Activated CD4-positive, alpha-beta memory T cell treated with anti-CD3 and anti-CD28 coated beads for 36 hours (primary cell): ENCODE data around the gene KNG1. TPM values are rescaled to one million over a fixed set of nuclear protein-coding genes. Genes with fewer than 3 reads are reported as not detected.
"Not testable (repeated sequence)": the region's sequence is repeated elsewhere in the genome, so short reads cannot be mapped to it uniquely, and the experiment has no call there.

ENCODE experiments used
- CTCF ChIA-PET: fragments of 350-600 bp; sonication (Branson Sonifier 250); formaldehyde crosslinking; loops from one replicate; lab custom pipeline; 2021; ENCODE audit warnings: antibody characterized with exemption, inconsistent platforms; lab: Charles Lee
- POLR2A ChIA-PET: fragments of 350-600 bp; sonication (Branson Sonifier 250); formaldehyde crosslinking; loops from one replicate; lab custom pipeline; 2021; ENCODE audit warnings: antibody characterized with exemption; lab: Charles Lee
- DNase-seq: peaks from one replicate; pipeline ENCODE4 v3.0.0-alpha.2; 2020
- H3K27ac Mint-ChIP-seq: one replicate; pipeline ENCODE4 v1.8.0; 2021; ENCODE audit warnings: mixed read lengths
- H3K27me3 Mint-ChIP-seq: one replicate; pipeline ENCODE4 v1.8.0; 2021; ENCODE audit warnings: mixed read lengths
- H3K36me3 Mint-ChIP-seq: one replicate; pipeline ENCODE4 v1.8.0; 2021; ENCODE audit warnings: mixed read lengths
- H3K4me1 Mint-ChIP-seq: one replicate; pipeline ENCODE4 v1.8.0; 2021; ENCODE audit warnings: low read depth, mixed read lengths
- H3K4me3 Mint-ChIP-seq: one replicate; pipeline ENCODE4 v1.8.0; 2021; ENCODE audit warnings: mild to moderate bottlenecking, mixed read lengths
- H3K9me3 Mint-ChIP-seq: one replicate; pipeline ENCODE4 v1.8.0; 2021; ENCODE audit warnings: mixed read lengths
- intact Hi-C: fragments of 100-400 bp; cut with micrococcal nuclease; formaldehyde crosslinking; loops from one replicate; pipeline ENCODE4 v1.15.1; 2023
- total RNA-seq, 2 experiments: library from RNA; stranded (reverse); gene quantifications; one replicate each; pipeline ENCODE4 v1.2.3, GENCODE V29; 2021

KNG1 gene
- total RNA-seq, 2 experiments from 2014 or later = not detected

DNA sequence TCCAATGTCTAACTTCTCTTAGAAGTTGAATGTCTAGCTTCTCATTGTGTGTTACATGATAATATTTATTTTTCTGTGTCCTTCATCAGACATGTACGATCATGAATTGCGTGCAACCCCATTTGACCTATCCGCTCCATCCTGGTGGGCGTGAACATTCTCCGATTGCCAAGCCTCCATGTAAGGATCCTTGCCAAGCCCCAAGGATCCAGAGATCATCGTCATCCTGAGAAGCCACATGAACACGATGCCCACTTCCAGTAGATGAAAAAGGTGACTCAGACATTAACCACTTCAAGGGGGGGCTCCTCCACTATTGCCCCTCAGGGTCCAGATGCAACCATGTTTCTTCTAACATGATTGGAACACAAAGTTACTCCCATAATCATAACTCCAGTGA lies 25.5 kb upstream of the KNG1 start:
- no peak for DNase-seq
- Mint-ChIP-seq H3K27ac (no peak overlapping the region), H3K4me3 (no peak overlapping the region), H3K9me3 (no peaks in the 10 kb centered on the region), H3K36me3 (peaks cover 2% of the 10 kb centered on the region), H3K4me1 (peaks cover 2% of the 10 kb centered on the region), H3K27me3 (peaks cover 15% of the 10 kb centered on the region)
- ChIA-PET CTCF (no interaction called here), POLR2A (no interaction called here)
- intact Hi-C loops = no loop called here

DNA sequence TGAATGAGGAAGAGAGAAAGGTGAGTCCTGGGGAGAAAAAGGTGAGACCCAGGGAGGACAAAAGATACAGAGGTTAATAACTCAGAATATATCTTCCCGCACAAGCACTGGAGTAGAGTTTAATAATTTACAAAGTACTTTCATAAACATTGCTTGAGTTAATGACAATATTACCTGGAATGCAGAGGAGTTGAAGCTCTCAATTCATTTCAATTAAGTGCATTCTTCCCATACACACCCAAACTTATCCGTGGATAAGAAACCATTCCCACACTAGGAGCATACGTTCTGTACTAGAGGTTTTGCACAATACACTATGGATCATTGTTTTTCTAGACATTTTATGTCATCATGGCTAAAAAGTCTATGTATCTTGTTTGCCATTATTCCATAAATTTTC lies 23.3 kb upstream of the KNG1 start:
- POLR2A ChIA-PET = no interaction called here
- peaks cover 9% of the 10 kb centered on the region for H3K27me3 Mint-ChIP-seq

DNA sequence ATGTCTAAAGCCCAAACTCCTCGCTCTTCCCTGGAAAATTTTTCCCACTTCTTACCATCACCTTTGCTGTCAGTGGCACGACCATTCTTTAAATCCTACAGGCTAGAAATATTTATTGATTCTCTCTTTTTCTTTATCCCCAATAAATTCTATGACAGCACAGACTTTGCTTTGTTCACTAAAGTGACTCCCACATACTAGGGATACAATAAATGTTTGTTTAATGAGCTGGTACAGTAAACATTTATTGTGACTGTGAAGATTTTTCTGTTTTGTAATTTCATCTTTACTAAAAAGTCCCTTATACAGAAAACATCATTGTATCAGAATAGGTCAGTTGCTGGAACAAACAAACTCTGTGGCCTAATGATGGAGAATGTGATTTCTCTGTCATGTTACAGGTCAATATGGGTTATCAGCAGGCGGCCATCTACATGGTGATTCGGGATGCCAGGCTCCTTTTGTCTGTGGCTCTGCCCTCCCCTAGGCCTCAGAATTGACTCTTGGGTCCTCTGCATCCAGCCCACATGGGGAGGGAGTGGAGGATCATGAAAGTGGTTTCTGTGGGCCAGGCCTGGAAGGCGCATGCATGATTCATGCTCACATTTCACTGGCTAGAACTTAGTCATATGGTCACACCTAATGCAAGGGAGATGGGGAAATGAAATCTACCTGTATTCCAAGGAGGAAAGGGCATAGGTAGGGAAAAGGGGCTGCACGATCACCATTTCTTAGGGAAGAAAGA lies 22.7 kb upstream of the KNG1 start:
- Mint-ChIP-seq H3K4me3 (no peak overlapping the region), H3K36me3 (no peaks in the 10 kb centered on the region), H3K4me1 (no peaks in the 10 kb centered on the region), H3K27ac (no peak overlapping the region), H3K27me3 (peaks cover 9% of the 10 kb centered on the region), H3K9me3 (no peaks in the 10 kb centered on the region)
- peak; percentile 13 for DNase-seq
- POLR2A ChIA-PET = no interaction called here
- intact Hi-C loops = no loop called here
- CTCF ChIA-PET = no interaction called here

More for the DNA sequence above, 23.3 kb upstream of the KNG1 start:
- intact Hi-C loops = no loop called here
- Mint-ChIP-seq H3K9me3 (no peaks in the 10 kb centered on the region), H3K4me1 (no peaks in the 10 kb centered on the region), H3K36me3 (no peaks in the 10 kb centered on the region), H3K4me3 (no peak overlapping the region), H3K27ac (no peak overlapping the region)
- CTCF ChIA-PET = no interaction called here
- no peak for DNase-seq

DNA sequence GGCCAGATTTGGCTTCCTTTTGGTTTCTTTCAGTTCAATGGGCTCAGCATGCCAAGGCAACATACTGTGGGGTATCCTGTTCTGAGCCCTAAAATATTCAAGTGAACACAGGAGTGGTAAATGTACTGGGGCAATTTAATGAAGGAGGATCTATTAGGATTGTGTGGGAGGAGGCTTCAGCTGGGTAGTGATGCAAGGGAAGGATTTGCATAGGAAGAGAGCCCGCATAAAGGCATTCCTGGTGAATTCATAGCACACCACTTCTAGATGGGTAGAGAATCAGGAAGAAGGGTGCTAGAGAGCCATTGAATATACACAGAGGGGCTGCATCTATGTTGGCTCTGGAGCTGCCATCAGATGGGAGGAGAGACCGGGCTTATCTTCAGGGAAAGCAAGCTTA lies 20.6 kb upstream of the KNG1 start:
- H3K27me3 Mint-ChIP-seq = peaks cover 2% of the 10 kb centered on the region
- CTCF ChIA-PET = no interaction called here
- POLR2A ChIA-PET = no interaction called here

DNA sequence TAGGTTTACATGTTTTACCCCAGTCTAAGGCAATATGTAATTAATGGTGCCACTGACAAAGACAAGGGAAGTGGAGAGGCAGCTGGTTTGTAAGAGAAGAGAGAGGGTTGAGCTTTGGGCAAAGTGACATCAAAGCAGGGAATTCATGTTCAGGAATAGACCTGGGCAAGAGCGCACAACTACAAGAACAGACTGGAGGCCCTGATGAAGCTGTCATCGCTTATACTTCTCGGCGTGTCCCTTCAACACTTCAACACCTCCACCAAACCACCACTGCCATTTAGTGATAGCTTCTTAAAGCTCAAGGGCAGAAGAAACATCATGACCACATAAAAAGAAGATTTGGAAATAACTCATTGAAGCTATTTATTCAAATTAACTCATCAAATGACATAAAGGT lies 19.6 kb upstream of the KNG1 start:
- POLR2A ChIA-PET = no interaction called here
- no peaks in the 10 kb centered on the region for H3K27me3 Mint-ChIP-seq
- H3K4me3 Mint-ChIP-seq = no peak overlapping the region
- intact Hi-C loops = no loop called here
- H3K4me1 Mint-ChIP-seq = peaks cover 4% of the 10 kb centered on the region
- H3K9me3 Mint-ChIP-seq = no peaks in the 10 kb centered on the region
- no peak overlapping the region for H3K27ac Mint-ChIP-seq
- no peaks in the 10 kb centered on the region for H3K36me3 Mint-ChIP-seq
- no peak for DNase-seq
- CTCF ChIA-PET = interaction anchor here (0.7 to 1.5 kb wide), 3 partner anchors 83 to 124 kb away, joined by 3 to 7 read pairs (median 5); no protein-coding TSS in a partner anchor

More for the DNA sequence above, 20.6 kb upstream of the KNG1 start:
- Mint-ChIP-seq H3K27ac (no peak overlapping the region), H3K9me3 (no peaks in the 10 kb centered on the region), H3K4me3 (no peak overlapping the region), H3K4me1 (peaks cover 4% of the 10 kb centered on the region), H3K36me3 (no peaks in the 10 kb centered on the region)
- intact Hi-C loops = no loop called here
- no peak for DNase-seq

DNA sequence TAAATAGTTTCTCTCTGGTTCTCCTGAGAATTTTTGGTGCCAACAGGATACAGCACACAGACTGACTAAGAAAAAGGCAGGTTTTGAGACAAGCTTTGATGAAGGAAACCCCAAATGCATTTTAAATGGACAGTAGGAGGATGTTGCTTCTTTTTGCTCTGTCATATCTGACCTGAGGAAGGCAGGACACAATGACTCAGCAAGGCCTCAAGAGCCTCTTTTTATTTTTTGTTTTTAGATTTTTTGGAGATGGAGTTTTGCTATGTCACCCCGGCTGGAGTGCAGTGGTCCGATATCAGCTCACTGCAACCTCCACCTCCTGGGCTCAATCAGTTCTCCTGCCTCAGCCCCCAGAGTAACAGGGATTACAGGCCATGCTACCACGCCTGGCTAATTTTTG lies 16.9 kb upstream of the KNG1 start:
- Mint-ChIP-seq H3K27me3 (peaks cover 7% of the 10 kb centered on the region), H3K4me1 (peaks cover 4% of the 10 kb centered on the region), H3K27ac (no peak overlapping the region), H3K4me3 (no peak overlapping the region), H3K9me3 (no peaks in the 10 kb centered on the region), H3K36me3 (no peaks in the 10 kb centered on the region)
- POLR2A ChIA-PET = no interaction called here
- CTCF ChIA-PET = no interaction called here
- intact Hi-C loops = no loop called here
- no peak for DNase-seq

DNA sequence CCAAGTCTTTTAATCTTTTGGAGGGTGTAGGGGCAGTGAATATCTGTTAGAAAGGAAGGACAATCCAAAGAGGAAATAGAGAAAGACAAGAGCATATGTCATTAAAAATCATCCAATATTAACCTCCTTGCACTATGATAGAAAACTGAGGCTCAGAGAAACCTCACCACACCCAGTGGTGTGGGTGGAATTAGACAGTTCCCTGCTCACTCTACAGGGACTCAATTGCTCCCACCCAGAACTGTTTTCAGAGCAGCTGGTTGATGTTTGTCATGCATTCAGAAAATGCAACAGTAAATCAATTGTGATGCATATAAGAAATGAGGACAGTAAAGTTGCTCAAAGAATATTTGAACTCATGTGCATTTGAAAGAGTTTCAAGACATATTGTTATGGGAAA lies 14.7 kb upstream of the KNG1 start:
- intact Hi-C loops, H3K36me3 Mint-ChIP-seq: not testable (repeated sequence)

DNA sequence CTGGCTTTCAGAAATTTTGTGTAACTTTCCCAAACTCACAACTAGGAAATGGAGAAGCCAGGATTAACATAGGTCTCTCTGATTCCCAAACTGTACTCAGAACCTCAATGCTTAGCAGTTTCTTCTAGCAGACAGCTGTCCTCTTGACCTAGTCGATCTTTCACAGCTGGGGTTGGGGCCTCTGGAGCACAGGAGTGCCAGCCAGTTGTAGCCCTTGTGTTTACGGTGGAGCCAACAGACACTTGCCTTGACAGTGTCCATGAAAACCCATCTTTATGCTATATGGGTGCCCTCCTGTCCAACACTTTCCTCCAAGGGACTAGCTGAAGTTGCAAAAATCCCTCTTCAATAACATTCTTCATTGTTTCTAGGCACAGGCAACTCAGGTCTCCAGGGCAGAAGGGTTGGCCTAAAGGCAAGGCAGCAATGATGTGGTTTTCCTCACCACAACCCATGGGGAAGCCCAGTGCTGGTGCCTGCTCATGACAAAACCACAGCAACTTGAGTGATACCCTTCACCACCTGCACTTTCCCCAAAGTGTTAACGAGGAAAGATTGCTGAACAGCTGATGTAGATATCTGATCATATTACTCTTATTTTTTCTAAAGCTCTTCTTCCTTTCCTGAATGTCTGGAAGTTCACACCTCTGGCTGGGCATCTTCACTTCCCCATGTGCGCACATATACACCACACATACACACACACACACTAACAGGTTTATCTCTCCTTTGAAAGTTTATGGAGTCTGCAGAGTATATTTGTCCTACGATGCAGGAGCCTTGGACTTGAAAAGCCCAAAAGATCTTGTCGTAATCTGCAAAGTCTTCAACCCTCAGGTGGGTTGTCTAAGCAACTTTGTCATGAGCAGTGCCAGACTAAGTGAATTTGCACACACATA lies 11.0 kb upstream of the KNG1 start:
- ChIA-PET POLR2A (interaction anchor here (0.6 kb wide), 1 partner anchor 89 kb away, joined by 3 read pairs; no protein-coding TSS in a partner anchor), CTCF (no interaction called here)
- no peaks in the 10 kb centered on the region for H3K9me3 Mint-ChIP-seq
- DNase-seq = peak; percentile 79
- intact Hi-C loops = no loop called here
- no peak overlapping the region for H3K27ac Mint-ChIP-seq
- H3K27me3 Mint-ChIP-seq = peaks cover 19% of the 10 kb centered on the region
- H3K4me3 Mint-ChIP-seq = no peak overlapping the region
- H3K4me1 Mint-ChIP-seq = peaks cover 11% of the 10 kb centered on the region
- H3K36me3 Mint-ChIP-seq = no peaks in the 10 kb centered on the region

More for the DNA sequence above, 14.7 kb upstream of the KNG1 start:
- H3K4me3 Mint-ChIP-seq, H3K9me3 Mint-ChIP-seq, DNase-seq, CTCF ChIA-PET, POLR2A ChIA-PET, H3K27ac Mint-ChIP-seq: not testable (repeated sequence)
- Mint-ChIP-seq H3K27me3 (peaks cover 16% of the 10 kb centered on the region), H3K4me1 (peaks cover 15% of the 10 kb centered on the region)

DNA sequence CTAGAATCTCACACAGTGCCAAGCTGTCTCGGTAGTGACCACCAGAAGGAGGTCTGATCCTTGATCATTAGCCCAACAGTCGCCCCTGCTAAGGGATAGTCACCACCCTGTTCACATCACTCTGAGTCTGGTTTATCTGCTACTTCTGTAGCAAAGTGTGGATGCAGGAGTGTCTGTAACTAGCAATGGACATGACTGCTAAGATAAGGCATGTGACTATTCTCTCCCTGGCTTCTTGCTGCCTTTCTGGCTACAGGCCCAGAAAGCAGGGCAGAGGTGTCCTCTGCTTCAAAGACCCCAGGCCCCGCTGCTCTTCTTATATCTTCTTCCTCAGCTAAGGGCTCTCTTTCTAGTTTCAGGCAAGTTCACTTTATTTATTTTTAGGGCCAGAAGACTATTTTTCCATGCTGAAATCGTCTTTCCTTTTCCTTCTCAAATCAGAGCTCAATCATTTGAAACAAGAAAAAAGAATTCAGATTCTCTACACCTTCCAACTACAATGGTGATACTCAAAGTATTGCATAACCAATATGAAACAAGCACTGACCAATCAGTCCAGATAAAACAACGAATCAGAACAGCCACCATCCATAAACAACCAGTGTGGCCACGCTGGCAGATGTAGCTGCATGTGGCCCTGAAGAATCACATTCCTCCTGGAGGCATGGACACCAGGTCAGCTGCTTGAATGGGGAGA lies 8.0 kb upstream of the KNG1 start:
- H3K4me3 Mint-ChIP-seq = no peak overlapping the region
- intact Hi-C loops = no loop called here
- no peaks in the 10 kb centered on the region for H3K36me3 Mint-ChIP-seq
- no peak overlapping the region for H3K27ac Mint-ChIP-seq
- ChIA-PET POLR2A (no interaction called here), CTCF (interaction anchor here (0.6 to 1.4 kb wide), 3 partner anchors 95 to 1675 kb away, joined by 3 read pairs; no protein-coding TSS in a partner anchor)
- DNase-seq = no peak
- H3K9me3 Mint-ChIP-seq = no peaks in the 10 kb centered on the region
- H3K27me3 Mint-ChIP-seq = peaks cover 21% of the 10 kb centered on the region
- H3K4me1 Mint-ChIP-seq = peaks cover 11% of the 10 kb centered on the region

DNA sequence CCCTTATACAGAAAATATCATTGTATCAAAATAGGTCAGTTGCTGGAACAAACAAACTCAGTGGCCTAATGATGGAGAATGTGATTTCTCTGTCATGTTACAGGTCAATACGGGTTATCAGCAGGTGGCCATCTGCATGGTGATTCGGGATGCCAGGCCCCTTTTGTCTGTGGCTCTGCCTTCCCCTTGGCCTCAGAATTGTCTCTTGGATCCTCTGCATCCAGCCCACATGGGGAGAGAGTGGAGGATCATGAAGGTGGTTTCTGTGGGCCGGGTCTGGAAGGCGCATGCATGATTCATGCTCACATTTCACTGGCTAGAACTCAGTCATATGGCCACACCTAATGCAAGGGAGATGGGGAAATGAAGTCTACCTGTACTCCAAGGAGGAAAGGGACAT lies 6.5 kb upstream of the KNG1 start:
- H3K27me3 Mint-ChIP-seq = peaks cover 14% of the 10 kb centered on the region
- intact Hi-C loops, CTCF ChIA-PET, H3K4me3 Mint-ChIP-seq, H3K9me3 Mint-ChIP-seq, POLR2A ChIA-PET, H3K27ac Mint-ChIP-seq, H3K36me3 Mint-ChIP-seq, DNase-seq: not testable (repeated sequence)
- H3K4me1 Mint-ChIP-seq = peaks cover 10% of the 10 kb centered on the region

DNA sequence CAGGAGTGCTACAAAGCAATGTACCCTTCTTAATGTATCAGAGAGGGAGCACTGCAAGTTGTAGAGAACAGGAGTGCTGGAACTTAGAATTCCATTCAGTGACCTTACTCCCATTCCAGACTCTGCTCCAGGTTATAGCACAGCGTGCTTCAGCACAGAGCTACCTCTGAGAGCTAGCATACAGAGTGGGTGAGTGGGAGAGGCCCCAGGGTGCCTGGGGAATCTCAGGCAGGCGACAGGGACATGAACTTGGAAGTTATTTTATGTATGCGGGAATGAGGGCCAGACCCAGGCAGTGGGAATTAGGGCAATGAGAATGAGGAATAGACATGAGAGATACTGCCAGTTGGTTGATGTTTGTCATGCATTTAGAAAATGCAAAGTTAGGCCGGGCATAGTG lies 3.7 kb upstream of the KNG1 start:
- intact Hi-C loops = no loop called here
- DNase-seq = no peak
- H3K36me3 Mint-ChIP-seq = no peaks in the 10 kb centered on the region
- H3K27me3 Mint-ChIP-seq = peaks cover 3% of the 10 kb centered on the region
- CTCF ChIA-PET = no interaction called here
- H3K27ac Mint-ChIP-seq = no peak overlapping the region
- H3K9me3 Mint-ChIP-seq = no peaks in the 10 kb centered on the region
- no peak overlapping the region for H3K4me3 Mint-ChIP-seq
- POLR2A ChIA-PET = interaction anchor here (0.7 kb wide), 1 partner anchor 39 kb away, joined by 3 read pairs; no protein-coding TSS in a partner anchor
- no peaks in the 10 kb centered on the region for H3K4me1 Mint-ChIP-seq
